ENCODE measurements around the gene VSIG10L2.

The VSIG10L2 gene

DNA sequence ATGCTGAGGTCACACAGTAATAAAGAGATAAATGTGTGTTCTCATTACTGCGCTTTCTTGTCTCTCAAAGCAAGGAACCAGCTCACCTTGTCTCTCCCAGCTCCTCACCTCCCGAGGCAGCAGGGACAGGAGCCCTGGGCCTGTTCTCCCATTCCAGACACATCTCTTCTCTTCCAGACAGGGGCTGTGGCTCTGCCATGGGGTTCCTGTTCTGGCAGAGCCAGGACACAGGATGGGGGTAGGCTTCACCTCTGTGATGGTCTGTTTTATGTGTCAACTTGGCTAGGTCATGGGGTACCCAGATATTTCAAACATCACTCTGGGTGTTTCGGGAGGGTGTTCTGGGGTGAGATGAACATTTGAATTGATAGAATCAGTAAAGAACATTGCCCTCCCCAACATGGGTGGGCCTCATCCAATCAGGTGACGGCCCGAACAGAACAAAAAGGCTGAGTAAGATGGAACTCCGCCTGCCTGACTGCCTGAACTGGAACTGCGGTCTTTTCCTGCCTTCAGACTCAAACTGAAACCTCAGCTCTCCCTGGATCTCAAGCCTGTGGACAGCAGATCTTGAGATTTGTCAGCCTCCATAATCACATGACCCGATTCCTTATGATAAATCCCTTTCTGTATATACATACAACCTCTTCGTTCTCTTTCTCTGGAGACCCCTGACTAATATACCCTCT lies 2.0 kb upstream of the VSIG10L2 start:
- intact Hi-C loops (cut with DNase I), result no loop called here
- peak in 4 of 42 donors; percentile 4 to 13 (median 12) for DNase-seq

DNA sequence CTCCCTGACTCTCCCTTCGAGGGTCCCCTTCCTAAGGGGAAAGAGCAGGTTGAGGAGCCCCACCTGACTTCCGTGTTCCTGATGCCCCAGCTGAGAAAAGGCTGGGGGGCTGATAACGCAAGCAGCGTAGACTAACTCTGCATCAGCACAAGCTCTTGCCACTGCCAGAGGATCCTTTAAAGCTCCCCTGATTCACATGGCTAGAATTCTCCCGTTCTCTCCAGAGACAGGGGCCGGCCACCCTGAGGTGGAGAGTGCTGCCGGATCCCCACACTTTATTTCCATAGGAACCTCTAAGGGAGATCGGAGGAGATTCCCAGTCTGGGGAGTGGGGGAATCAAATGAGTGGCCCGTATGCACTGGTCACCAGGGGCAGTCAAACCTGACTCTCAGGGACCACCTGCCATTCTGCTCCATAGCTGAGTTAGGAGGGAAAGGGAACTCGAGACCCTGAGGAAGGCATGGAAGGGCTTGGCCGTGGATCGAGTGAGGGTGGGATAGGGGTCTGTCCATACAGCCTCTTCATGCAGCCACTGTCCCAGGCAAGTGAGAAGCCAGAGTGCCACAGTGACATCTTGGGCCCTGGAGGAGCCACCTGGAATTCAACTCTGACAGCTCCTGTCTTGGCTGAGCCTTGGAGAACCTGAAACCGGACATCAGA lies 1.4 kb upstream of the VSIG10L2 start:
- intact Hi-C loops (cut with DNase I), result no loop called here
- peak in 6 of 42 donors; percentile 8 to 31 (median 20) for DNase-seq

DNA sequence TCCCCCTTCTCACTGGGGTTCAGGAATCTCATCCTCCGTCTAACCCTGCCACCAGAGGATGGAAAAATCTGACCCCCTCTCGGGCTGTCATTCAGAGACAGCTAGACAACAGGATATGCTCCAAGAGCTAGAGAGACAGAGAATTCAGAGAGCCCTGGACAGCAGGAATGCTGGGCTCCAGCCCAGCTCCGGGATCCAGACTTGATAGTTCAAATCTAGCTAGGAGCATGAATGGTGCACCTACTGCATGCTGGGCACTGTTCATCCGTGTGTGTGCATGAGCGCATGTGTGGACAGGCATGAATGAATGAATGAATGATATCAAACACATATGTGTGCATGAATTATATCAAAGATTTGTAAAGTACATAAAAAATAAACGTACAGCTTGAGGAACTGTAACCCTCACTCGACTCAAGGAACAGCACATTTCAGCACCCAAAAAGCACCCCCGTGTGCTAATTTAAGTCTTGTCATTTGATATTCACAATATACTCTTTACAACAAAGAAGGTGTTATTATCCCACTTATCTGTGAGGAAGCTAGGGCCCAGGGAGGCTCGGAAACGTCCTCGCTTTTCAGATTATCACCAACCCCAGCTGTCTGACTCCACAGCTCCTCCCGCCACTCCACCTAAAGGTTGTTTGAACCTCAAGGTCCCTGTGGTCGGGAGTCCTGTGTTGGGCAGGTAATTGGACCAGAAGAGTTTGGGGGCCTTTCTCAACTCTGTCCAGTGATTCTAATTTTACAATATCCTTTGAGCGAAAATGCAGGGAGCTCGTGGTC lies 640 bp upstream of the VSIG10L2 start:
- intact Hi-C loops (cut with DNase I), result no loop called here

DNA sequence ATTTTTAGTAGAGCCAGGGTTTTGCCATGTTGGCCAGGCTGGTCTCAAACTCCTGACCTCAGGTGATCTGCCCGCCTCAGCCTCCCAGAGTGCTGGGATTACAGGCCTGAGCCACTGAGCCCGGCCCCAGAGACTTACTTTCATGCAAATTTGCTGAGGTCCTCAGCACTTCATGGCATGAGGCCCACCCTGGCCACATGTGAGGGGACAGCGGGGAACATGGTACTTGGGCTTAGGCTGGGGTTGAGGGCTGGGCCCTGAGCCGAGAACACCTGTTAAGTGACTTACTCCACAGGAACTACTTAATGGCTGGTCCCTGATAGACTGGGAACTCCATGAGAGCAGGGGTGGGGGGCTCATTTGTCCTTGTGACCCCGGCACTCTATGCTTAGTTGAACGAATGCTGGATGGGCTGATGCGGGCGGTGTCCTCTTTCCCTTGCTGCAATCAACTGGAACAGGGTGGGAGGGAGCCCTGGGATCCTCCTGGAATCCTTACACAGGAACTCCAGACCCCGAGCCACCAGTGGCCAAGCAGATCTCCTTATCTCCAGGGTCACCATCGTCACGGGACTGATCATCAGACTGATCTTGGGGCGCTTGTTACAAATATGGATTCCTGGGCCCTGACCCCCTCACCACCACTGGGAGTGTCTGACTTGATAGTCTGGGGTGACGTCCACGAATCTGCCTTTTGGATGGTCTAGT lies 1.0 kb downstream of the VSIG10L2 start:
- intact Hi-C loops (cut with DNase I), result no loop called here
- DNase-seq, result peak in 6 of 42 donors; percentile 8 to 40 (median 29)

More for the DNA sequence above, 640 bp upstream of the VSIG10L2 start:
- peak in 12 of 42 donors; percentile 7 to 42 (median 30) for DNase-seq

GRCh38 chr11:125947419-125948277 lies 1.8 kb downstream of the VSIG10L2 start:
- intact Hi-C loops (cut with DNase I), result no loop called here

GRCh38 chr11:125948278-125949051 lies 2.6 kb downstream of the VSIG10L2 start:
- intact Hi-C loops (cut with DNase I), result no loop called here
- peak in 4 of 42 donors; percentile 18 to 36 (median 27) for DNase-seq

More at GRCh38 chr11:125947419-125948277, 1.8 kb downstream of the VSIG10L2 start:
- peak in 5 of 42 donors; percentile 18 to 37 (median 32) for DNase-seq

DNA sequence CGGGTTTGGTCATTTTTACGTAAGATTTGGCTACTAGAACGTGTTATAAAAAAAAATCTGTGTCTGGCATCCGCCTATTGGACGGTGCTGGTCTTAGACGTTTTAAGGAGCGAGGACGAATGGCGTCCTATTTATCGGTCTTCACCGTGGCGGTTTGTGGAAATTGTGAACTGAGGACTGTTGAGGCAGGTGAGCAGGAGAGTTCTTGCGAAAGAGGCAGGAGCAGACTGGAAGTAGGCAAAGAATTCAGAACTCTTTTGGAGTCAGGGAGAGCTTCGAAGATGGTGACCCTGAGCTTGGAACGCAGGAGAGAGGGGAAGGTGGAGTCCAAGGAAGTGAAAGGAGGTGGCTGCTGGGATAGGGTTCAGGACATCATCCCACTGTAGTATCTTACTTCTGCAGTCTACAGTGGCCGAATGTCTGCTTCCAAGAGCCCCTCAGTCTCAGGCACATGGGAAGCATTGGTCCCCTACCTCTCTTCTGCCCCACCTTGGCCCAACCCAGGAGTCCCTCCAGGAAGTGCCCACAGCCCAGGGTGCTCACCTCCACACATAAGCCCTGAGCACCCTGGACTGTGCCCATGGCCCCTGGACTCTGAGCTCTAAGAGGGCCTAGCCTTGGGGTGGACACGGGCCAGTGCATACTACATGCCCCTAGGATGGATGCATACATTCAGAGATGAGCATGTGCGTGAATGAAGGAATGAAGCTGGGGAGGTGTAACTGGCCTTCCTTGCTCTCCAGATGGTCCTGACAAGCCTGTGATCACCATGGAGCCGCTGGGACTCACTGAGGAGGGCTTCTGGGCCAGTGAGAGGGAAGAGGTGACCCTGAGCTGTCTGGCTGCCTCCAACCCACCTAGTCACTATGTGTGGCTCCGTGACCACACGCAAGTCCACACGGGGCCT lies 3.7 kb downstream of the VSIG10L2 start:
- peak in 6 of 42 donors; percentile 0 to 33 (median 20) for DNase-seq
- intact Hi-C loops (cut with DNase I), result no loop called here

- peak in 3 of 42 donors; percentile 25 to 26 (median 25) for DNase-seq
Observed at GRCh38 chr11:125950178-125950490, 4.3 kb downstream of the VSIG10L2 start.

DNA sequence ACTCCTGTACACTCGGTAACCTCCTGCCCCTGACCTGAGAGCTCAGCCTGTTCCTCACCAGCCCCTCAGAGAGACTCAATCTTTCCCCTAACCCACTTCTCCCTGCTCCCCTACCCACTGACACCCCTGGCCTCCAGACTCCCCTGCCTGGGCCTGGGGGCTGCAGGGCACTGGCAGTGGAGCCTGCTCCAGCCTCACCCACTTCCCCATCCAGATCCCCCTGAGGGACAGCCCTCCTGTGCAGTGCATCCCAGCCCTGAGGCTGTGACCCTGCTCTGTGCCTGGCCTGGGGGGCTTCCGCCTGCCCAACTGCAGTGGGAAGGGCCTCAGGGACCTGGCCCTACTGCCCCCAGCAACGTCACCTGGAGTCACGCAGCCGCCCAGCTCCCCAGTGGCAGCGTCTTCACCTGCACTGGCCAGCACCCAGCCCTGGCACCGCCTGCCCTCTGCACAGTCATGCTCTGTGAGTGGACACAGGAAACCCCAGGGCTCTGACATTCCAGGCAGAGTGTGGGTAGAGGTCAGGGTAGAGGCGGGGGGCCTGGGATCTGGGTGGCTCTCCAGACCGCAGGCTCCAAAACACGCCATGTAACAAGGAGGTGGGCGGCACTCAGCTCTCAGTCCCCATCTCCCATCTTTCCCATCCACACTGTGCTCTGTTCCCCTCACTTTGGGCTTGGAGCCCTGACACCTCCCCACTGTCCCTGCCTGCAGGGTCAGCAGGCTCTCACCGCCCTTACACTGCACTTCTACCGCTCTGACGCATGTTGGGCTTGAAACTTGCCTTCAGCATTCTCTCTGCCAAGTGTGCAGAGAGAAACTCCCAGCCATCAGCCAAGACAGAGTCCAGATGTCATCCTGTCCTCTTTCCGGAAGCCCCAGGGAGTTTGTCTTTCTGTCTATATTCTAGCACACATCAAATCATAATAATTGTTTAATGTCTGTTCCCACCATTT lies 5.1 kb downstream of the VSIG10L2 start:
- peak in 3 of 42 donors; percentile 13 to 28 (median 27) for DNase-seq
- intact Hi-C loops (cut with DNase I), result no loop called here

More at GRCh38 chr11:125950178-125950490, 4.3 kb downstream of the VSIG10L2 start:
- intact Hi-C loops (cut with DNase I), result no loop called here

GRCh38 chr11:125951731-125952130 lies 5.9 kb downstream of the VSIG10L2 start:
- intact Hi-C loops (cut with DNase I), result no loop called here
- DNase-seq, result peak in 3 of 42 donors; percentile 12 to 30 (median 30)

- intact Hi-C loops (cut with DNase I), result no loop called here
- peak in 1 of 42 donors; percentile 5 for DNase-seq
Observed at GRCh38 chr11:125952559-125952958, 6.7 kb downstream of the VSIG10L2 start.

DNA sequence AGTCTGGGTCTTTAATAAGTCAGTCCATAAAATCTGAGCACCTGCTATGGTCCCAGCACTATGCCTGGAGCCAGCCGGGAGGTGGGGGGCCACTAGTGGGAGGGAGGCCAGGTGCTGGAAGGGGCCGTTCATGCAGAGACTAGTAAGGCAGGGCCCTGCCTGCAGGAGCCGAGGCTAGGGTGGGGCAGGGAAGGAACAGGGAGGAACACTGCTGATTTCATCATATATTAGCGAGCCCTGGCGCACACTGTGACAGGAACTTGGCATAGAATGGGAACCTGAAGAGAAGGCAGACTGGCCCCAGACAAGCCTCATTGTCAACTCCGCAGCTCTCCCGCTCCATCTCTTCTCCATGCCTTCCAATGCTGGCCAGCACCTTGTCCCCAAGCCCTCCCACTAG lies 7.1 kb downstream of the VSIG10L2 start:
- intact Hi-C loops (cut with DNase I), result no loop called here
- DNase-seq, result peak in 2 of 42 donors; percentile 21 to 35

- peak in 2 of 42 donors; percentile 18 to 20 for DNase-seq
- intact Hi-C loops (cut with DNase I), result no loop called here
Observed at GRCh38 chr11:125953401-125953935, 7.6 kb downstream of the VSIG10L2 start.

DNA sequence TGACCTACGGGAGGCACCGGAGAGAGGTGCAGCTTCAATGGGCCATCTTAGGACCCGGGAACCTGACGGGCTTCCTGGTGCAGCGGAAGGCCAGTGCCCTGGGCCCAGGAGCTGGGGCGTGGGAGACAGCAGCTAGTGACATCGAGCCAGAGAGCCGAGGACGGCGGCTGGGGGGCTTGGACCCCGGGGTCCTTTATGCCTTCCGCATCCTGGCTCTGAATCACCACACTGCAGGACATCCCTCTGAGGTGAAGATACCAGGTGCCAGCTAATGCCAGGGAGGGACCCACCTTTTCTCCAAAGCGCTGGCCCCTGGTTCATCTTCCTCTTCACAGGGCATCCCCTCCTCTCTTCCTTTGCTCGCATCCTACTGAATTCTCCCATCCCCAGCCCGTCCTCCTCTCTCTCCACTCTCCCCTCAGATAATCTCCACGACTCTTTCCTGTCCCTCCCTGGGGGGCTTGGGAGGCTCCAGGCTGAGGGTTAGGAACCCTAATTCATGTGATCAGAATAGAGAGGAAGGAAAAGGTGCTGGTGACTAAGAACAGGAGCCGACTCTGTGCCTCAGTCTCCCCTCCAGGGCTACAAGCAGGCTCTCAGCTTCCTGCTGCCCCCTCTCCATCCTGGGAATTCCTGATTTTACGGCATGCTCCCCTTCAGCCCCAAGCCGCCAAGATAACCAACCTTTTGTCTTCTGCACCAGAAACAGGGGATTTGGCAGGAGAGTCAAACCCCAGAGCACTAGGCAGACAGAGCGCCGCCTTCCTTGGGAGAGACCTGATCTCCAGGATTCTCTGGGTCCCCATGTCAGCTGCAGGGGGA lies 8.5 kb downstream of the VSIG10L2 start:
- intact Hi-C loops (cut with DNase I), result no loop called here
- DNase-seq, result peak in 1 of 42 donors; percentile 14

Data from head of caudate nucleus (tissue), 42 donors.